Breast epithelium (tissue), 3 donors: ENCODE results near the gene TLE6.

ENCODE experiments used
- POLR2A ChIP-seq: fragments of 450-650 bp; IDR thresholded peaks from one replicate; pipeline ENCODE4 v1.6.1; 2016; ENCODE audit warnings: antibody characterized with exemption, mild to moderate bottlenecking, moderate library complexity
- POLR2AphosphoS5 ChIP-seq, 3 donors: sonication (generic); formaldehyde crosslinking; IDR thresholded peaks; one replicate each; pipeline ENCODE4 v1.6.1; 2017; ENCODE audit warnings: antibody characterized with exemption in 3 of 3
- TF ChIP-seq, protein P1 (sequence below), 3 donors: fragments of 450-650 bp; IDR thresholded peaks; one replicate each; pipeline ENCODE4 v1.5.1; 2016 to 2017; ENCODE audit warnings: antibody characterized with exemption in 3 of 3, mild to moderate bottlenecking in 3 of 3, moderate library complexity in 3 of 3

DNA sequence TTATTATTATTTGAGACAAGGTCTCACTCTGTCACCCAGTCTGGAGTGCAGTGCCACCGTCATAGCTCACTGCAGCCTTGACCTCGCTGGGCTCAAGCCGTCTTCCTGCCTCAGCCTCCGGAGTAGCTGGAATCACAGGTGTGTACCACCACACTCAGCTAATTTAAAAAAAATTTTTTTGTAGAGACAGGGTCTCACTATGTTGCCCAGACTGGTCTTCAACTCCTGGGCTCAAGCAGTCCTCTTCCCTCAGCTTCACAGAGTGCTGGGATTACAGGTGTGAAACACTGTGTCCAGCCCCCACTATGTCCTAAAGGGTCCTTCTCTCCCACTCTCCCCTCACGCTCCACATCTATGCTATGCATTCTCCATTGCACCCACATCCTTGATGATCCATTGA is 60.9 kb downstream of the TLE6 start:
- TF ChIP-seq, protein P1, sequence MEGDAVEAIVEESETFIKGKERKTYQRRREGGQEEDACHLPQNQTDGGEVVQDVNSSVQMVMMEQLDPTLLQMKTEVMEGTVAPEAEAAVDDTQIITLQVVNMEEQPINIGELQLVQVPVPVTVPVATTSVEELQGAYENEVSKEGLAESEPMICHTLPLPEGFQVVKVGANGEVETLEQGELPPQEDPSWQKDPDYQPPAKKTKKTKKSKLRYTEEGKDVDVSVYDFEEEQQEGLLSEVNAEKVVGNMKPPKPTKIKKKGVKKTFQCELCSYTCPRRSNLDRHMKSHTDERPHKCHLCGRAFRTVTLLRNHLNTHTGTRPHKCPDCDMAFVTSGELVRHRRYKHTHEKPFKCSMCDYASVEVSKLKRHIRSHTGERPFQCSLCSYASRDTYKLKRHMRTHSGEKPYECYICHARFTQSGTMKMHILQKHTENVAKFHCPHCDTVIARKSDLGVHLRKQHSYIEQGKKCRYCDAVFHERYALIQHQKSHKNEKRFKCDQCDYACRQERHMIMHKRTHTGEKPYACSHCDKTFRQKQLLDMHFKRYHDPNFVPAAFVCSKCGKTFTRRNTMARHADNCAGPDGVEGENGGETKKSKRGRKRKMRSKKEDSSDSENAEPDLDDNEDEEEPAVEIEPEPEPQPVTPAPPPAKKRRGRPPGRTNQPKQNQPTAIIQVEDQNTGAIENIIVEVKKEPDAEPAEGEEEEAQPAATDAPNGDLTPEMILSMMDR (IDR thresholded peaks at IDR 0.05), result no peak
- no peak for TF ChIP-seq POLR2A
- no peak for TF ChIP-seq POLR2AphosphoS5 (IDR thresholded peaks at IDR 0.05)
